HG02763 (cell line): ENCODE data around the gene TTC22.

Experiments
- ATAC-seq: cut with Tn5 transposase; IDR thresholded peaks from one replicate; pipeline ENCODE4 v1.9.1; 2021; ENCODE audit warnings: mild to moderate bottlenecking, moderate library complexity; ENCODE audit not compliant: unreplicated experiment

Gene TTC22

DNA sequence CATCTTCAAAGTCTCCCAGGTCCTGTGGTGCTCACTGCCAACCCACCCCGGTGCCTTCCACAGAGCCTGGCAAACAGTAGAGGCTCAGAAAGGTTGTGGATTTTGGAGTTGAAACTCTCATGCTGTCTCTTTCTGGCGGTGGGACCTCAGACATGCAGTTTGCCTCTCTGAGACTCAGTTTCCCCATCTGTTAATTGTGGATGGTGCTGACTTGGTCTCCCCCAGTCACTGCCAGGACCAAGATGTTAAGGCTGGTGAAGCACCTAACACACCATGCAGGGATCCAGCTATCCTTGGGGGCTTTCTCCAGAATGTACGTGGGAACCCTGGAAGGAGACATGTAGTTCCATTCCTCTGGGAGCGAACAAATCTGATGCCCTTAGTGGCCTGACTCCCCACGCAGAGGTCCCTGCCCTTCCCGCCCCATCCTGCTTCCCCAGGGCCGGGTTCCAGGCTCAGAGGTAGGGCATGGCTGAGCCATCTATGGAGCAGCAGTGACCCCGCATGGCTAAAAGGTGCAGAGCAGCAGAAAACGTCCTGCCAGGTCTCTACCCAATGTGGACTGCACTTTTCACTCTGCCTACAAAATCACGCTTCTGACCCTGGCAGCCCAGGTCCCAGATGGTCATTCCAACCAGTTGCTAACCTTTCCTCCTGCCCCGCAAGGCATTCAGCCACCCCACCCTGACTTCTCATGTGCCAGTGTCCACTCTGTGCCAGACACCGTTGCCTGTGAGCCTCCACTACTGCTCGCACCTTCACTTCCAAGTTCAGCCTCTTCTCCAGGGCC is 9.2 kb upstream of the TTC22 start:
- ATAC-seq: no peak

DNA sequence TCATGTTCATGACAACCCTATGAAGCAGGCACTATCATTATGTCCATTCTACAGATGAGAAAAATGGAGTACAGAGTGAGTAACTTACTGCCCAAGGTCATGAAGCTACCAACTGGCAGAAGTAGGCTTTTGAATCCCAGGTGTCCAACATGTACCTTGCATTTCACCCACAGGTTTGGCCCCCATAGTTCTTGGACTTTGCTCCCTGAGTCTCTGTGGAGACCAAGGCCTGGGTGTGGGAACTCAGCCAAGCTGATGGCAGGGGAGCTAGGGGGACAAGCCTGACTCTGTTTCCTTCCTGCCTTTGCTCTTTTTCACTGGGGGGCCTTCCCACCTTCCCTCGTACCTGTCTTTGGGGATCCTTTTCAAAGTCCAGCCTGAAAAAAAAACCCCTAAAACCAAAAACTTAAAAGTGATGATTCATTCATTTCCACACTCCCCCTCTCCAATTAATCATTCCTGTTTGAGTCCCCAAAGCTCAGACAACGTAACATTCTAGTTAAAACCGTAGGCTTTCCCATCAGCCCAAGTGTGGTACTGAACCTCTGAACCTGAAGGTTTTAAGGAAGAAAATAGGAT is 8.5 kb upstream of the TTC22 start:
- no peak for ATAC-seq

DNA sequence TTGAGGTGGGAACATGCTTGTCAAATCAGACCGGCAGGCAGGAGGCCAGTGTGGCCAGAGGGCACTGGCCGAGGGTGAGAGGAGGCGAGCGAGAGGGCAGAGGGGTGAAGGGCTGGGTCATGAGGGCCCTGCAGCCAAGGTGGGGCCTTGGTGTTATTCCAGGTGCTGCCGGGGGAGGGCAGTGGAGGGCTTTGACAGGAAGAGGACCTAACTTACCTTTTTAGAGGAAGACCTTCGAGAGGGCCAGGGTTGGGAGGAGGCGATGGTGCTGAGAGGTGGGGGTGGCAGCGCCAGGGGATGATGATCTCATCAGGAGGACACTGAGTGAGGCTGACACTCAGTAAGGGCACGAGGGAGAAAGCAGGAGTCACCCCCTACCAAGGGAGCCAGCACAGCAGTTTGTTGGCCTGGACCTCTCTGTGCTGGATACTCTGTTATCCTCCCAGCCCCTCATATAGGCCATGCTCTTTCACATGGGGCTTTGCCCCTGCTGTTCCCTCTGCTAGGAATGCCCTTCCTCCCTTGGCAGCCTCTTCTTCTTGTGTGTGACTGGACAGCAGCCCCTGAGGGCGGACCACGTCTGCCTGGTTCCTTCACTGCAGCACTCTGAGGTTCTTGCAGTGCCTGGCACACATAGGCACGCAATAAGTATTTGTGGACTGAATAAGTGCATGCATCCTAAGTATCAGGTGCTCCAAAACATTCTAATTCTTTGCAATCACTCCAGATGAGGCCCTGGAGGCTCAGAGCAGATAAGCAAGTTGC is 7.5 kb upstream of the TTC22 start:
- no peak for ATAC-seq

DNA sequence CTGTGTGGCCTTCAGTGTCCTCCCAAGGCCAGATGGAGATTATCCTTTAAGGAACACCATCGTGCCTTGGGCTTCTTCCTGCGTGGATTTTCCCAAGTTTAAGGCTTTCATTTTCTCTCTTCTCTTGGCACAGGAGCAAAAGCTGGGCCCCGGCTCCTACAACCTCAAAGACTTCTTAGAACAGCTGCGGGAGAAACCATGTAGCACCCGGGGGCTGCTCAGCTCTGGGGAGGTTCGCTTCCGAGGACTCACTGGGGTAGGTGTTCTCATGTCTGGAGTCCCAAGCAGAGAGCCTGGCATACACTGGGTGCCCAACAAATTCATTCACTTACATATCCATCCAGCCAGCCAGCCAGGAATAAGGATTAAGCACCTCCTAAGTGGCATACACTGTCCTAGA is 6.6 kb upstream of the TTC22 start:
- ATAC-seq: no peak

DNA sequence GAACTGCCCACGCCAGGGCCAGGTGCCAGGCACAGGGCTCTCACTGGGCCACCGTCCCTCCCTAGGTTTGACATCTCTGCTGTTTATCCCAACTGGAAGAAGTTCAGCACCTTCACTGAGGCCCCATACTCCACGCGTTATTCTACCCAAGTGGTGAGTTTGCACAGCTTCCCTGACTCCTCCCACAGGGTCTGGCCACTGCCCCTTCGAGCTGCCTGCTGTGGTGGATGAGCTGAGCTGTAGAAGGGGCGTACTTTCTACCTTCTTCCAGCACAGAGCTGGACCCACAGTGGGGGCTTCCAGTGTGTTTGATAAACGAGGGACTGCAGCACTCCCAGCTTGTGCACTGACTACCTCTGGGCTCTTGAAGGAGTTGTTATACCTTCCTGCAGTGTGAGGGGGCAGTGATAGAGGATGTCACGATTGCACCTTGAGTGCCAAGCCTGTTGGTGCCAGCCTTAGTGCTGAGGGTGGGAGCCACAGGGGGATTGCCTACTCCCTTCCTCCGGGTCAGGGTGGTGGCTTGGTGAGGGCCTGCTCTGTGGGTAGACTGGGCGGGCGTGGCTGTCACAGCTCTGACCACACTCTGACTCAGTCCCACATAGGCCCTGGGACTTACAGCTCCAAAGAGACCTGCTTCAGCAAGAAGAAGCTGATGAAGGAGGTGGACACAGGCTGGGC is 5.9 kb upstream of the TTC22 start:
- no peak for ATAC-seq

DNA sequence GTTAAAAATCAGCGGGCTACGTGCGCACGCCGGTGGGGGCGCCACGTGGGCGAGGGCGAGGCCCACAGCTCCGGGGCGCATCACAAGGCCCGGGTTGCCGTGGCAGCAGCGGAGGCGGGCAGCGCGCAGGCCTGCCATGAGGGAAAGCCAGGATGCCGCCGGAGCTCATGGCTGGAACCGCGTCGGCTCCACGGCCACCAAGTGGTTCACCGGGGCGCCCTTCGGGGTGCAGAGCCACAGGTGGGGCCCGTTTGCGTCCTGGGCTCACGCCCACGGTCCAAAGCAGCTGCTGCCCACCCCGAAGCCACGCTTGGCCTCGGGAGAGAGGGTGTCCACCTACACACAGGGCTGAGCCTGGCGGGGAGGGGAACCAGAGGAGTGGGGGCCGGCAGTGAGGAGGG is 4.9 kb upstream of the TTC22 start:
- ATAC-seq: no peak

DNA sequence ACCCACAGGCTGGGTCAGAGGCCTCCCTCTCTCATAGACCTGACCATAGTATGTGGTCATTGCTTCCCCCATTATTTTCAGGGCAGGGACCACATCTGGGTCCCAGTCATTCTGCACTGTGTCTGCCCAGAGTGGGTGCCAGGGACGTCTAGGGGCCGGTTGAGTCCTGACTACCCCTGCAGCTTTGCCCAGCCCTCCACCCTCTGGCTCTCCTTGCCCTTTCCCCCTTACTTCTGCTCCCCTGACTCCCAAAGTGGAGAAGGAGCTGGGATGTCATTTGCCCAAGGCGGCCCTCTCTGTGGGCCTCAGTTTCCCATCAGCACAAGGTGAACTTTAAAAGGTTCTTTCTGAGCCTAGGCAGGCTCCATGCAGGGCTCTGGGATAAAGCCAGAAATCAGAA is 4.3 kb upstream of the TTC22 start:
- ATAC-seq: no peak

DNA sequence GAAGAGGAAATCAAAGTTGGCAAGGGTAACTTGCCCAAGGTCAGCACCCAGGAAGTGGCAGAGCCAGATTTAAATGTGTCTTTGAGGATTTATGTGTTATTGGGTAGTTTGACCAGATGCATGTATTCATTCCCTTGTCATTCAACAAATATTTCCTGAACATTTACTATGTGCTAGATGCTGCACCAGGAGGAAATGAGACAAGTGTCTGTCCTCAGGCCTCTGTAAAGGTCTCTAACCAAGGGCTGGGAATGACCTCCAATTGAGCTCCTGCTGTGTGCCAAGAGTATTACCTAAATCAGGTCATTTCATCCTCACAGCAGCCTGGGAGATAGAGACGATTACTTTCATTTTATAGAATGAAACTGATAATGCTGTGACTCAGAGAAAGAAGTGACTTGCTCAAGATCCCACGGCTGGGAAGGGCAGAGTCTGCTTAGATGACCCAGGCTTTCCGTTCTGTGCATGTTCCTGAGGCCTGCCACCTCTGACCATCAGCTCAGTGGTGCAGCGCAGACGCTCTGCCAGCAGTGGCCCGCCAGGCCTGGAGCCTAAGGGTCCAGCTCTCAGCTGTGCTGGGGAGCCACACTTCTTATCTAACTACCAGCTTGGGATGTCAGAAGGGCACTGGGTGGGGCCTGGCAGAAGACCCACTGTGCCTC is 3.5 kb upstream of the TTC22 start:
- ATAC-seq: no peak

DNA sequence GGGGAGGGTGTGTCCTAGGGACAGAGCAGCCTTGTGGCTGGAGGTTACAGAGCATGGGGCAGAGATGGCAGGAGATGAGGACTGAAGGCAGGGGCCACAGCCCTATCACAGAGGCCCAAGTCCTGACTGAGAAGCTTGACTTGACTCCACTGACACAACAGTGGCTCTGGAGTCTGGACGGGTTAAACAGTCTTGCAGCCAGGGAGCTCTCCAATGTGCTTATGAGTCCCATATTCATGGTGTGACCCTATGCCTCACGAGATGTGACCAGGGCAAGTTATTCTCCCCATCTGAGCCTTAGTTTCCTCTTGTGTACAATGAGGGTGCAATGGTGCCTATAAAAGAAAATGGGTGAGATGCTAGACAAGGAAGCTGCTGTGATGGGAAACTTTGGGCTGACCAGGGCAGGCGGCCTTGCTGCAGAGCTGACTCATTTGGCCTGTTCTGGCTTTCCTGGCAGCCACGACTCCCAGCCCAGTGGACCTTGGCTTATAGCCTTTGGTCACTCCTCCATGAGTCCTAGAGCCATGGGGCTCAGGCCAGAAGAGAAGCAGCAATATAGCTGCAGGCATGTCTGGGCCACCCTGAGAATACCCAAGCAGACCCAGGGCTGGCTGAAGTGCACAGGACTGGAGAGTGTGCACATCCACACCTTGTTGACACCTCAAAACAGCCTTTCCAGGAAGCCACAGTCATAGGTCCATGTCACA is 2.8 kb upstream of the TTC22 start:
- ATAC-seq: no peak

DNA sequence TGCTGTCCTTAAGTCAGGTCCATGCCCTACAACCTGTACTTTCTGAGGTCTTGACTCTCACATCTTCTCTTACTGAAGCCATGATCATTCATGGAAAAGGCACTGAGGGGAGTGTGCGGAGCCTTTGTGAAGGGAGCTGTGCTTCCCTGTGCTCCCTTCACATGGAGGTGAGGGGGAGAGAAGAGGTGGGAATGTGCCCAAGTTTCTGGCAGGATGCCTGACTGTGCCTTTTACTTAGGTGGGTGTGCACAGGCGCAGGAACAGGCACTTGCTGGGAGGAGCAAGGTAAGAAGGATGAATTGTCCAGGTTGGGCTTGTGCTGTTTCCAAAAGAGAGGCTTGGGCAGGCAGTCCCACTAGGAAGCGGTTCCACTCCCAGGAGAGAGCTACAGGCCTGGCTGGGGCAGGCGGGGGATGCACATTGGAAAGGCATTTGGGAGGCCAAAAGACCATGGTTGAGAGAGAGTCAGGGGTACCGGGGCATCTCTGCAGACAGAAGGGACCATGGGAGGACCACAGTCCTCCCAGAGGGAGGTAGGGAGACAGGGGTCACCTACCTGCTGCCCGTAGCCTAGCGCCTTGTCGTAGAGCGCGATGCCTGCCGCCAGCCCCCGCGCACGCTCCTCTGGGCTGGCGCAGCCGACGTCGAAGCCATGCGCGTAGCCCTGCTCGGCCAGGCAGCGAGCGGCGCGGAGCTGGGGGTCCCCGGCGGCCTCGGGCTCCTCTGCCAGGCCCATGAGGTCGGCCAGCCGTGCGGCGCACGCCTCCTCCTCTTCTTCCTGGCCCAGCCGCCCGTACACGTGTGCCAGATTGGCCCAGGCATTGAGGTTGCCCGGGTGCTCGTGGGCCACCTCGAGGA is 853 bp downstream of the TTC22 start:
- ATAC-seq: no peak

DNA sequence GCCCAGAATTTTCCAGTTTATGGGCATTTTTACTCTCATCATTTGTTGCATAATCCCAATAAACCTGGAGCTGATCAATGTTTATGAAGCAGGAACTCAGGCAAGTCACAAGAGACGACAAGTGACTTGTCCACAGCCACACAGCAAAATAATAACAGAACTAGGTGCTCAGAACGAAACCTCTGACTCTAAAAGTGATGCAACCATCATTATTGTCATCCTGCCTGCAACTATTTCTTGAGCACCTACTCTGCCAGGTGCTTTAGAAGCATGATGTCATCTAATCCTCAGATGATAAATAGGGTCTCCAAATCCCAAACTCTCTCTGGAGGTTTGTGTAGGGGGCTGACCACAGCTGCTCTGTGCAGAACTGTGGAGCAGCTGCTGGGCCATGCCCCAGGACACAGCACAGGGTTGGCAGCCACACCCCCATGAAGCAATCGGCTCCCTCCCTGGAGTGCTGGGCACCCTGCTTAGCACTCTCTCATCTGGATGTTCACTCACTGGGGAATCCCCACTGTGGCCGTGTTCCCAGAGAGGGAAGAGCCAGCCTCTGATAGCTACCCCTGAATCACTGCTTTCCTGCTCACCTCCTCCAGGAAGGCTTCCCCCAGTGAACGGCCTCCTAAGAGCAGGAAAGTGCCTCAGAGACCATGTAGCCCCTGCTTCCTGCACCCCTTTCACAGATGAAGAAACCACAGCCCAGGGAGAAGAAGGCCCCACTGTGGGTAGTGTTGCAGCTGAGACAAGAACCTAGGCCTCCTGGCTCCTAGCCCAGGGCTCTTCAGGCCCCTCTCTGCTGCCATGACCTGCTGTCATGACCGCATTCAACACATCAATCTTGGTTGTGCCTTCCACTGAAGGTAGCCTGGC is 2.1 kb downstream of the TTC22 start:
- no peak for ATAC-seq

DNA sequence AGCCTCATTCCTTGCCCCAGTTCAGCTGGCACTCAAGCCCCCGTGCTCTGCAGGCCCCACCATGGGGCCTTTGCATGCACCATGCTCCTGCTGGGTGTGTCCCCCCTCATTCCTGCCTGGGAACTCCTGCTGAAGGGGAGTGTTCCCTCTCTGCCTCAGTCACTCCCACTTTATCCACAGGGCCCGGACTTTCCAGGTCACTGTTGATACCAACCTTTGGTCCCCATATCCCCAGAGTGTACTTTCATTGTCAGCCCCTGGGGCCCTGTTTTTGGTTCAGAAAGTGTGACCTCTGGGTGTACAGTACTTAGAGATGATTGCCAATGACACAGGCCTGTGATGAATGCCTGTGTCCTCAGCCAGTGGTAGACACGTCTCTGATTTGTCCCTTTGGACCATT is 2.9 kb downstream of the TTC22 start:
- no peak for ATAC-seq

DNA sequence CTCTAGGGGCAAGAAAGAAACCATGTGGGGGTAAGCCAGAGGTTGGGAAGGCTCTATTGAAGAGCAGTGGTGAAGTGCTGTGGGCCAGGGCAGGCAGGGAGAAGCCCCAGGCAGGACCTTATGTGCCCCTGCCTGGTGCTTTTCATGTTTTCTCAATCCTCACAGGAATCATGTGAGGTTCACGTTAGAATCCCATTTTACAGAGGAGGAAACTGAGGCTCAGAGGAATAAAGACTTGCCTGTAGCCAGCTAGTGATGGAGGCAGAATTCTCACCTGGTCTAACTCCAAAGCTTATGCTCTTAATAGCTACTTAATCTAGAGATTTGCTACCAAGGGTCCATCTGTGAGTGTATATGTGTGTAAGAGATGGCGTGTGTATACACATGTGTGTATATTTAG is 4.2 kb downstream of the TTC22 start:
- no peak for ATAC-seq

DNA sequence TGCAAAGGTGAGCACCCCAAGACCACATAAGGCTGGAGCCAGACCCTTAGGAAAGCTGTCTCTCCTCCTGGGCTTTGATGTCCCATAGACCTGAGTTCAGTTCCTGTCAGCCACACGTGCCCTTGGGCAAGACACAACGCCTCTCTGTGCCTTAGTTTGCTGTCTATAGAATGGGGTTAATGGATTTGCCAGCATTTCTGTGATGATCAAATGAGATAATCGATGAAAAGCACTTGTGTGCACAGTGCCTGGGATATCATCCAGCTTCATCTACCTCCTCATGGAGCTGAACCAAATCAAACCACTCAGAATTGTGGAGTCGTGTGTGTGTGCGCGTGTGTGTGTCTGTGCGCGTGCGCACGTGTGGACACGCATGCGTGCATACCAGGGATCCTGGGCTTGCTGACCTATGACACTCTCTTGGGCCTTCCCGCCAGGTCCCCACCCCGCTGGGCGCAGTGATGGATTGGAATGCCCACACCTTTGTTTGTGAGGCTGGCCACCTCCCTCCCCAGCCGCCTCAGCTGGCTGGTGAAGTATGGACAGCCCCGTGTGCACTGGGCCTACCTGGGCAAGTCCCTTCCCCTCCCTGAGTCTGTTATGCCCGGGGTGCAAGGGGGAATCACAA is 5.2 kb downstream of the TTC22 start:
- no peak for ATAC-seq

DNA sequence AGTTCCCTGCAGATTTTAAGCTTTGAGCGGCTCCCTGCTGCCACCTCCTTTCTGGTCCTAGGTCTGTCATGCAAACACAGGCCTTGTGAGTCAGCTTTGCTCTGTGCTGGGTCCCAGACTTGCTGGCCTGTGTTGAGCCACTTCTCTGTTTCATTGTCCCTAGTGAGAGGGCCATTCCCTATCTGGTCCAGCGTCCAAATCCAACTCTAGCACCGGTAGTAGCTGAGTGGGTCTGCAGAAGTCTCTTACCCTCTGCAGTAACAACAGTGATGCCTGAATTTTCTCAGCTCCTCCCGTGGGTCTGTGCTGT is 5.8 kb downstream of the TTC22 start:
- ATAC-seq: no peak

DNA sequence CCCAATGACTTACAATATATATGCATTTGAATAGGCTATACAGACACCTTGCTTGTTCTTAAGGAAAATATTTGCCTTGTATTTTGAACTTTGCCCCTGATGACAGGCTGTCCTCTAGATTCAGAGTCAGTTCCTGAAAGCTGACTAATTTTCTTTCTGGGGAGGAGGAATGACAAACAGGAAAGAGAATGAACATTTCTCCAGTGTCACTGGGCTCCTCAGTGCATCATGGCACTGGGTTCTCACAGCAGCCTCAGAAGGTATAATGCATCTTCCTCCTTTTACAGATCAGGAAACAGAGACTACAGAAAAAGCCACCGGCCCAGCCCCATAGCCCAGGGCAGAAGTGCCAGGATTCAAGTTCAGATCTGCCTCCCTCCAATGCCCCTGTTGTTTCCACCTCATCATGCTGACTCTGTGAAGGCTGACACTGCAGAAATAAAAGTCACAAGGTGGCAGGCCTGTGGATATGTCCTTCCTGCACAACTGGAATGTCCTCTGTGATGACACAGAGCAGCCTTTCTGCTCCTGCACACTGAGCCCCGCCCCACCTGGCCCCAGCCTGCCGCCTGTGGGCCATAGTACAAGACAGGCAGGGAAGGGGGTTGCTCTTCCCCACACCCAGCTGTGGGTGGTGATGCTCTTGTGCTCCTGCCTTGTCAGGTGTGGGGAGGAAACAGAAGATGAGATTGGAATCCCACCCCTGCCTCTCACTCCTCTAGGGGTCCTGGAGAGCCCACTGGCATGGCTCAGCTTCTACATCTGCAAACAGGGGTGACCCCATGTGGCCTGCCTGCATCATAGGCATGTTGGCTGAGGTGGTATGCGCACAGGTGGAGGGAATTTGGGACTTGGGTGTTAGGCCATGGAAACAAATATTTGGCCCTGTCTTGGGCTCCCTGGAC is 6.4 kb downstream of the TTC22 start:
- no peak for ATAC-seq

DNA sequence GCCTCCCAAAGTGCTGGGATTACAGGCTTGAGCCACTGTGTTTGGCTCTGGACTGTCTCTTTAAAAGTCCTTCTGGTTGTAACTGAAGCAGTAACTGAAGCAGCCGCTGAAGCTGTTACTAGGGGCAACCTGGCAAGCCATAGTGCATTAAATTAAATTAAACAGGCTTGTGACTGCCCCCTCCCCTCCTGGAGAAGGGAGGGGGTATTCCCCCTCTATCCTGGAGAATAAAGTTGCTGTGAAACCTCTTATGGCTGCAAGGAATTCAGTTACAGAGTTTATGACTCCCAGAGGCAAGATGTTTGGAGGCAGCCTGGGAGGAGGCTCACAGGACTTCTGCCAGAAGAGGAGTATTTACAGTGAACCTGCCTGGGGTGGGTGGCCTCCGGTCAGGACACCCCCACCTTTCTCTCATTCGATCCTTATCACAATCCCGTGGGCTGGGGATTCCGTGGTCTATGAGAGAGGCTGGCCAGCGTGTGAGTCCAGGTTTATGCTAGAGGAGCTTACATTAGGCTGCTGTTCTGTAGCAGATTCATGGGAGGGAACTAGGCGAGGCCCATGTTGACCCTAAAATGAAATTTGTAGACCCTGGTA is 8.3 kb downstream of the TTC22 start:
- no peak for ATAC-seq
